Ishikawa (cell line): ENCODE measurements around the gene HLTF.

Experiments
- CEBPB ChIP-seq: IDR thresholded peaks from 2 replicates; pipeline ENCODE4 v1.6.1; 2012
- CREB1 ChIP-seq: IDR thresholded peaks from 2 replicates; pipeline ENCODE4 v1.6.1; 2012; ENCODE audit warnings: low read depth
- EGR1 ChIP-seq: IDR thresholded peaks from 2 replicates; pipeline ENCODE4 v1.6.1; 2012
- EP300 ChIP-seq: IDR thresholded peaks from 2 replicates; pipeline ENCODE4 v1.6.1; 2012; ENCODE audit warnings: borderline replicate concordance
- FOXM1 ChIP-seq: IDR thresholded peaks from 2 replicates; pipeline ENCODE4 v1.6.1; 2012; ENCODE audit warnings: low read depth, borderline replicate concordance
- NFIC ChIP-seq: IDR thresholded peaks from 2 replicates; pipeline ENCODE4 v1.6.1; 2012
- RAD21 ChIP-seq: IDR thresholded peaks from 2 replicates; pipeline ENCODE4 v1.6.1; 2012; ENCODE audit warnings: low read depth
- TAF1 ChIP-seq: IDR thresholded peaks from 2 replicates; pipeline ENCODE4 v1.6.1; 2012; ENCODE audit warnings: low read depth, mild to moderate bottlenecking
- TCF12 ChIP-seq: IDR thresholded peaks from 2 replicates; pipeline ENCODE4 v1.6.1; 2012; ENCODE audit warnings: low read depth
- TEAD4 ChIP-seq: IDR thresholded peaks from 2 replicates; pipeline ENCODE4 v1.6.1; 2012
- YY1 ChIP-seq: IDR thresholded peaks from 2 replicates; pipeline ENCODE4 v1.6.1; 2012; ENCODE audit warnings: low read depth
- ZBTB7A ChIP-seq: IDR thresholded peaks from 2 replicates; pipeline ENCODE4 v1.6.1; 2012; ENCODE audit warnings: low read depth
- TF ChIP-seq, protein P1 (sequence below): IDR thresholded peaks from 2 replicates; pipeline ENCODE4 v1.6.1; 2012
- TF ChIP-seq, protein P2 (sequence below): IDR thresholded peaks from 2 replicates; pipeline ENCODE4 v1.6.1; 2012; ENCODE audit warnings: low read depth, mild to moderate bottlenecking
- TF ChIP-seq, protein P3 (sequence below): IDR thresholded peaks from 2 replicates; pipeline ENCODE4 v1.6.1; 2012

HLTF gene

DNA sequence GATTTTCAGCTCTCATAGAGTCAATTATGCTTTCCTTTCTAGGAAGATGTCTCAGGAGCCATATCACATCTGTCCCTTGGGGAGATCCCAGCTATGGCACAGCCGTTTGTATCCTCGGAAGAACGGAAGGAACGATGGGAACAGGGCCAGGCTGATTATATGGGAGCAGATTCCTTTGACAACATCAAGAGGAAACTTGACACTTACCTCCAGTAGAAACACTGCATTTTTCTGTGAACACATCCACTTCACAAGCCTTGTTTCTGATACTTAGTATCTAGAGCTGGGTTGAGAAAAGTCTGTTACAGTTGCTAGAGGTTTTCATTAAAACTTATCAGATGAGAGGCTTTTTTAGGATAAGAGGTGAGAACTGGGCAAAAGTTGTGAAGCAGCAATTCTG lies 59.6 kb downstream of the HLTF start:
- TF ChIP-seq TAF1 = no peak
- TF ChIP-seq, protein P1, sequence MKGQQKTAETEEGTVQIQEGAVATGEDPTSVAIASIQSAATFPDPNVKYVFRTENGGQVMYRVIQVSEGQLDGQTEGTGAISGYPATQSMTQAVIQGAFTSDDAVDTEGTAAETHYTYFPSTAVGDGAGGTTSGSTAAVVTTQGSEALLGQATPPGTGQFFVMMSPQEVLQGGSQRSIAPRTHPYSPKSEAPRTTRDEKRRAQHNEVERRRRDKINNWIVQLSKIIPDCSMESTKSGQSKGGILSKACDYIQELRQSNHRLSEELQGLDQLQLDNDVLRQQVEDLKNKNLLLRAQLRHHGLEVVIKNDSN = no peak
- TF ChIP-seq YY1 = no peak
- no peak for TF ChIP-seq FOXM1
- TF ChIP-seq EP300 = no peak
- no peak for TF ChIP-seq CEBPB
- TF ChIP-seq, protein P2, sequence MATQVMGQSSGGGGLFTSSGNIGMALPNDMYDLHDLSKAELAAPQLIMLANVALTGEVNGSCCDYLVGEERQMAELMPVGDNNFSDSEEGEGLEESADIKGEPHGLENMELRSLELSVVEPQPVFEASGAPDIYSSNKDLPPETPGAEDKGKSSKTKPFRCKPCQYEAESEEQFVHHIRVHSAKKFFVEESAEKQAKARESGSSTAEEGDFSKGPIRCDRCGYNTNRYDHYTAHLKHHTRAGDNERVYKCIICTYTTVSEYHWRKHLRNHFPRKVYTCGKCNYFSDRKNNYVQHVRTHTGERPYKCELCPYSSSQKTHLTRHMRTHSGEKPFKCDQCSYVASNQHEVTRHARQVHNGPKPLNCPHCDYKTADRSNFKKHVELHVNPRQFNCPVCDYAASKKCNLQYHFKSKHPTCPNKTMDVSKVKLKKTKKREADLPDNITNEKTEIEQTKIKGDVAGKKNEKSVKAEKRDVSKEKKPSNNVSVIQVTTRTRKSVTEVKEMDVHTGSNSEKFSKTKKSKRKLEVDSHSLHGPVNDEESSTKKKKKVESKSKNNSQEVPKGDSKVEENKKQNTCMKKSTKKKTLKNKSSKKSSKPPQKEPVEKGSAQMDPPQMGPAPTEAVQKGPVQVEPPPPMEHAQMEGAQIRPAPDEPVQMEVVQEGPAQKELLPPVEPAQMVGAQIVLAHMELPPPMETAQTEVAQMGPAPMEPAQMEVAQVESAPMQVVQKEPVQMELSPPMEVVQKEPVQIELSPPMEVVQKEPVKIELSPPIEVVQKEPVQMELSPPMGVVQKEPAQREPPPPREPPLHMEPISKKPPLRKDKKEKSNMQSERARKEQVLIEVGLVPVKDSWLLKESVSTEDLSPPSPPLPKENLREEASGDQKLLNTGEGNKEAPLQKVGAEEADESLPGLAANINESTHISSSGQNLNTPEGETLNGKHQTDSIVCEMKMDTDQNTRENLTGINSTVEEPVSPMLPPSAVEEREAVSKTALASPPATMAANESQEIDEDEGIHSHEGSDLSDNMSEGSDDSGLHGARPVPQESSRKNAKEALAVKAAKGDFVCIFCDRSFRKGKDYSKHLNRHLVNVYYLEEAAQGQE = no peak
- TF ChIP-seq RAD21 = no peak
- TF ChIP-seq CREB1 = no peak
- TF ChIP-seq TEAD4 = no peak
- no peak for TF ChIP-seq TCF12
- TF ChIP-seq ZBTB7A = no peak
- TF ChIP-seq, protein P3, sequence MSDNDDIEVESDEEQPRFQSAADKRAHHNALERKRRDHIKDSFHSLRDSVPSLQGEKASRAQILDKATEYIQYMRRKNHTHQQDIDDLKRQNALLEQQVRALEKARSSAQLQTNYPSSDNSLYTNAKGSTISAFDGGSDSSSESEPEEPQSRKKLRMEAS = no peak

DNA sequence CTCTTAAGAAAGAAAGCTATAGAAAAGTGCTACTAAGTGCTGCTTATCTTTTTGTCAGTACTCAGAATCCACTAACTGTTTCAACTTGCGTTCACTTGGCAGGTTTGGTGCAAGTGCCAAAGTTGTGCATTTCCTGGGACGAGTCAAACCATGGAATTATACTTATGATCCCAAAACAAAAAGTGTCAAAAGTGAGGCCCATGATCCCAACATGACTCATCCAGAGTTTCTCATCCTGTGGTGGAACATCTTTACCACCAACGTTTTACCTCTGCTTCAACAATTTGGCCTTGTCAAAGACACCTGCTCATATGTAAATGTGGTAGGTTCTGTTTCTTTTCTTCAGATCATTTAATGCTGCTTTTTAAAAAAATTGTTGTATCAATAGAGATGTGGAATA lies 62.4 kb downstream of the HLTF start:
- TF ChIP-seq TAF1 (no peak), TEAD4 (no peak), YY1 (no peak), ZBTB7A (no peak), CREB1 (no peak), FOXM1 (no peak), CEBPB (no peak), NFIC (no peak), EGR1 (no peak), RAD21 (no peak)
- TF ChIP-seq, protein P1 = no peak
- TF ChIP-seq, protein P2 = no peak

DNA sequence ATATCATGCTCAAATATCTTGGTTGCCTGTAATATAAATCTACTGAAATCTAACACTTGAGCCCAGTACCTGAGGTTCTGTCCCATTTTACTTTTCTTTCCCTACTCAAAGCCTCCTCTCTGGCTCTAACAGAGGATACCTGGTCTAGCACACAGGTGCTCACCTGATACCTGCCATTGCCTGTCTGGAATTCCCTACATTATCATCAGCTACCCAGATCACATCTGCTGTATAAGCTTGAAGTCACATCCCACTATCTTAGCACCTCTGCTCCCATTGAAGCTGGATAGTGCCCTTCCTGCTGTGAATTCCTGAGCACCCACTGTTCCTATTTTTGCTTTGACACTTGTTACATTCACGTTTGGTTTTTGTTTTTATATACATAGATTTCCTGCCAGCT lies 64.5 kb downstream of the HLTF start:
- TF ChIP-seq YY1 = no peak
- TF ChIP-seq EP300 = no peak
- no peak for TF ChIP-seq TEAD4
- no peak for TF ChIP-seq RAD21
- no peak for TF ChIP-seq ZBTB7A
- TF ChIP-seq, protein P2 = no peak
- TF ChIP-seq CEBPB = no peak
- TF ChIP-seq CREB1 = no peak

DNA sequence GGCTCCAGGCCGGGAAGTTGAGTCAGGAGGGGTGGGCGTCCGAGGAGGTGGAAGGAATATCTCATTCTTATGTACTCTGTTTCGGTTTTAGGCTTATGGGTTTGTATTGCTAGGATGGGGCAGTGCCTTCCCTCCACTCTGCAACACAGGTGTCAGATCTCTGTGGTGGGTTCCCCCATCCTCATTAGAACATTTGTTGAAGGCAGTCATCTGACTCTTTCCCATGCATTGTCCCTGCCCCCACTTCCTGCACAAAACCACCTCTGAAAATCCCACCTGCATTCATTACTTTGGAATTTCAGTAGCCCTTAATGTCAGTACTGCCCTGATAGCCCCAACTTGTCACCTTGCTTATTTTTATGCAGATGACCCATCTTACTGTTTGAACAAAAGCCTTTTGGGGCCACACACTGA lies 65.5 kb downstream of the HLTF start:
- TF ChIP-seq TAF1 (no peak), YY1 (no peak), ZBTB7A (no peak), NFIC (no peak), FOXM1 (no peak), EP300 (no peak), TCF12 (no peak), EGR1 (no peak), RAD21 (no peak)
- TF ChIP-seq, protein P2 = no peak
- TF ChIP-seq, protein P3 = no peak
- TF ChIP-seq, protein P1 = no peak
